Keratinocyte (primary cell): Measurements from ENCODE around the gene FGFR3. TPM values are rescaled to one million over a fixed set of nuclear protein-coding genes. Genes with fewer than 3 reads are reported as not detected.

Experiments used
- DNase-seq: peaks from one replicate; pipeline ENCODE4 v3.0.0-alpha.2; 2011; ENCODE audit warnings: low read depth, missing footprints, low spot score
- FAIRE-seq: peaks from 2 replicates; lab custom pipeline; 2011; peaks lifted over from hg19 to GRCh38; lab: Jason Lieb, UNC
- H2AFZ ChIP-seq: 2 replicates; pipeline ENCODE4 v1.6.0; 2012; ENCODE audit warnings: low read length, control low read depth, inconsistent platforms; ENCODE audit not compliant: control insufficient read depth
- H3K27ac ChIP-seq: 2 replicates; pipeline ENCODE4 v1.5.1; 2011; ENCODE audit warnings: low read length; ENCODE audit not compliant: control insufficient read depth, insufficient read depth
- H3K27me3 ChIP-seq: 3 replicates; pipeline ENCODE4 v1.6.0; 2011; ENCODE audit warnings: low read length; ENCODE audit not compliant: control insufficient read depth, insufficient read depth; ENCODE audit errors: extremely low read depth
- H3K36me3 ChIP-seq, 2 experiments: 2 replicates in 1 of 2; 3 replicates in 1 of 2; pipeline ENCODE4 v1.5.1; 2011; ENCODE audit warnings: low read length in 2 of 2, mild to moderate bottlenecking in 1 of 2; ENCODE audit not compliant: control insufficient read depth in 2 of 2, insufficient read depth in 2 of 2; ENCODE audit errors: extremely low read depth in 1 of 2
- H3K4me1 ChIP-seq: 3 replicates; pipeline ENCODE4 v1.5.1; 2011; ENCODE audit warnings: low read length; ENCODE audit not compliant: control insufficient read depth, insufficient read depth; ENCODE audit errors: extremely low read depth
- H3K4me2 ChIP-seq: 3 replicates; pipeline ENCODE4 v1.6.0; 2011; ENCODE audit warnings: low read depth, low read length; ENCODE audit not compliant: control insufficient read depth, insufficient read depth; ENCODE audit errors: extremely low read depth
- H3K4me3 ChIP-seq, 3 experiments: fragments of 200-600 bp in 1 of 3; sonication (generic) in 1 of 3; 2 replicates in 2 of 3; 3 replicates in 1 of 3; pipeline ENCODE4 v1.5.1; 2011 to 2016; ENCODE audit warnings: low read length in 3 of 3, mild to moderate bottlenecking in 3 of 3, control low read depth in 2 of 3, inconsistent platforms in 1 of 3, low read depth in 1 of 3, mixed read lengths in 1 of 3, mixed run types in 1 of 3, moderate library complexity in 1 of 3; ENCODE audit not compliant: control insufficient read depth in 2 of 3, insufficient read depth in 2 of 3; ENCODE audit errors: extremely low read depth in 1 of 3
- H3K79me2 ChIP-seq: 2 replicates; pipeline ENCODE4 v1.6.0; 2012; ENCODE audit warnings: low read length; ENCODE audit not compliant: control insufficient read depth, insufficient read depth
- H3K9ac ChIP-seq: 3 replicates; pipeline ENCODE4 v1.6.0; 2011; ENCODE audit warnings: low read length; ENCODE audit not compliant: control insufficient read depth, insufficient read depth; ENCODE audit errors: extremely low read depth
- H3K9me1 ChIP-seq: 3 replicates; pipeline ENCODE4 v1.6.0; 2011; ENCODE audit warnings: low read length; ENCODE audit not compliant: control insufficient read depth, insufficient read depth; ENCODE audit errors: extremely low read depth
- H3K9me3 ChIP-seq: 2 replicates; pipeline ENCODE4 v1.5.1; 2012; ENCODE audit warnings: low read depth, low read length; ENCODE audit not compliant: control insufficient read depth
- H4K20me1 ChIP-seq: 3 replicates; pipeline ENCODE4 v1.6.0; 2011; ENCODE audit warnings: low read length; ENCODE audit not compliant: control insufficient read depth, insufficient read depth; ENCODE audit errors: extremely low read depth
- EZH2 ChIP-seq: IDR thresholded peaks from one replicate; pipeline ENCODE4 v1.6.1; 2012; ENCODE audit warnings: inconsistent platforms, mild to moderate bottlenecking, low read length, moderate library complexity
- dilution Hi-C: fragments of 300-500 bp; cut with MboI; formaldehyde crosslinking; loops from one replicate; pipeline ENCODE4 v1.7.0; 2020; ENCODE audit warnings: low sequenced_read_pairs; ENCODE audit not compliant: extremely low pct_ligation_motif_present
- polyA plus RNA-seq, 5 experiments: library from polyadenylated mRNA; depleted of rRNA in 3 of 5; stranded (reverse) in 3 of 5; stranded (forward) in 1 of 5; unstranded in 1 of 5; fragments of >200 nt; gene quantifications; 1 replicate in 1 of 5; 2 replicates in 3 of 5; 3 replicates in 1 of 5; pipeline versions ENCODE4 v1.2.1 to v1.2.3, GENCODE V29; 2011 to 2012; ENCODE audit warnings: missing spikeins in 2 of 5, low read depth in 1 of 5, low replicate concordance in 1 of 5
- TF ChIP-seq, protein P1 (sequence below), 3 experiments: IDR thresholded peaks in 1 of 3; conservative IDR thresholded peaks in 1 of 3; optimal IDR thresholded peaks in 1 of 3; 2 replicates in 2 of 3; 3 replicates in 1 of 3; pipeline versions ENCODE3 to v1.5.1; 2011; ENCODE audit warnings: low read length in 3 of 3, mild to moderate bottlenecking in 3 of 3, moderate library complexity in 2 of 3, control low read depth in 1 of 3, inconsistent platforms in 1 of 3; ENCODE audit not compliant: insufficient read depth in 2 of 3; ENCODE audit errors: extremely low read depth in 1 of 3

FGFR3 gene
- polyA plus RNA-seq, 1 donor (not counting 4 experiments of a cell fraction or from before 2014, with no cell fraction given): 45.2 TPM

DNA sequence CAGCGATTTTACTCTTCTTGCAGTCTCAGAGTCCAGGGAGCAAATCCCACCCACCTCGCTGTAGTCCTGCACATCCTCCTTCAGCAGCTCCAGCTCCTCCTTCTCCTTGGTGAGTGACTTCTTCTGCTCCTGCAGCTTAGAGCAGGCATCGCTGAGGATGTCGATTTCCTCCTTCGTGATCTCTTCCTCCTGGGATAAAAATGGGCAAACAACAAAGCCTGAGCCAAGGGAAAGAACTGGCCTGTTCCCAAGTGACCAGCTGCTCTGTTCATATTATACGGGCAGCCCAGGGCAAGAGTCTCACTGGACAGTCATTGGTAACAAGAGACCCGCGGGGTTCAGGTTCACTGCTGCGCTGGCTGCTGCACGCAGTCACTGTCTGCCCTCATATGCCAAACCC, 26.2 kb downstream of the FGFR3 start:
- Histone ChIP-seq H3K4me1 (no peaks in the 10 kb centered on the region), H3K9me1 (no peaks in the 10 kb centered on the region), H3K27me3 (no peaks in the 10 kb centered on the region), H3K9ac (no peak overlapping the region), H3K4me2 (no peak overlapping the region), H3K27ac (no peak overlapping the region), H3K4me3 (no peak overlapping the region), H3K9me3 (no peaks in the 10 kb centered on the region), H2AFZ (no peak overlapping the region), H3K79me2 (no peaks in the 10 kb centered on the region), H4K20me1 (peaks cover under 1% of the 10 kb centered on the region), H3K36me3 (peaks cover 46% of the 10 kb centered on the region in 2 experiments)
- FAIRE-seq (no peak), DNase-seq (no peak)
- TF ChIP-seq, protein P1, sequence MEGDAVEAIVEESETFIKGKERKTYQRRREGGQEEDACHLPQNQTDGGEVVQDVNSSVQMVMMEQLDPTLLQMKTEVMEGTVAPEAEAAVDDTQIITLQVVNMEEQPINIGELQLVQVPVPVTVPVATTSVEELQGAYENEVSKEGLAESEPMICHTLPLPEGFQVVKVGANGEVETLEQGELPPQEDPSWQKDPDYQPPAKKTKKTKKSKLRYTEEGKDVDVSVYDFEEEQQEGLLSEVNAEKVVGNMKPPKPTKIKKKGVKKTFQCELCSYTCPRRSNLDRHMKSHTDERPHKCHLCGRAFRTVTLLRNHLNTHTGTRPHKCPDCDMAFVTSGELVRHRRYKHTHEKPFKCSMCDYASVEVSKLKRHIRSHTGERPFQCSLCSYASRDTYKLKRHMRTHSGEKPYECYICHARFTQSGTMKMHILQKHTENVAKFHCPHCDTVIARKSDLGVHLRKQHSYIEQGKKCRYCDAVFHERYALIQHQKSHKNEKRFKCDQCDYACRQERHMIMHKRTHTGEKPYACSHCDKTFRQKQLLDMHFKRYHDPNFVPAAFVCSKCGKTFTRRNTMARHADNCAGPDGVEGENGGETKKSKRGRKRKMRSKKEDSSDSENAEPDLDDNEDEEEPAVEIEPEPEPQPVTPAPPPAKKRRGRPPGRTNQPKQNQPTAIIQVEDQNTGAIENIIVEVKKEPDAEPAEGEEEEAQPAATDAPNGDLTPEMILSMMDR (optimal IDR thresholded peaks at IDR 0.05 in 1 of 3, IDR thresholded peaks at IDR 0.05 in 1 of 3, conservative IDR thresholded peaks at IDR 0.05 in 1 of 3; ENCODE audit: extremely low read depth in 1 of 3, insufficient read depth in 2 of 3, low read length in 3 of 3): no peak
- no peak for TF ChIP-seq EZH2
- dilution Hi-C loops: no loop called here

DNA sequence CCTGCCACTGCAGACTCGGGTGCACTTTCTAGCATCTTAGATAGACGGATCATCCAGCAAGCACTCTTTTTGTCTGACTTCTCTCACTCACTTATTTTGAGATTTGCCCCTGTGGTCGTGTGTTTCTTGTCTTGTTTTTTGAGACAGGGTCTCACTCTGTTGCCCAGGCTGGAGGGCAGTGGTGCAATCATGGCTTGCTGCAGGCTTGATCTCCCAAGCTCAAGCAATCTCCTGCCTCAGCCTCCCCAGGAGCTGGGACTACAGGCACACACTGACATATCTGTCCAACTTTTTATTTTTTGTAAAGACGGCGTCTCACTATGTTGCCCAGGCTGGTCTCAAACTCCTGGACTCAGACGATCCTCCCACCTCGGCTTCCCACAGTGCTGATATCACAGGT, 26.7 kb downstream of the FGFR3 start:
- DNase-seq (no peak), FAIRE-seq (no peak)
- H3K9me3 ChIP-seq: no peaks in the 10 kb centered on the region
- no peak overlapping the region for H3K27ac ChIP-seq
- no peaks in the 10 kb centered on the region for H3K27me3 ChIP-seq
- peaks cover 46 to 49% of the 10 kb centered on the region in 2 experiments for H3K36me3 ChIP-seq
- no peaks in the 10 kb centered on the region for H3K9me1 ChIP-seq
- TF ChIP-seq EZH2: no peak
- TF ChIP-seq, protein P1 (optimal IDR thresholded peaks at IDR 0.05 in 1 of 3, IDR thresholded peaks at IDR 0.05 in 1 of 3, conservative IDR thresholded peaks at IDR 0.05 in 1 of 3; ENCODE audit: extremely low read depth in 1 of 3, insufficient read depth in 2 of 3, low read length in 3 of 3): no peak
- no peak overlapping the region for H2AFZ ChIP-seq
- no peaks in the 10 kb centered on the region for H4K20me1 ChIP-seq
- H3K9ac ChIP-seq: no peak overlapping the region
- no peak overlapping the region for H3K4me2 ChIP-seq
- dilution Hi-C loops: no loop called here
- H3K79me2 ChIP-seq: no peaks in the 10 kb centered on the region
- H3K4me1 ChIP-seq: no peaks in the 10 kb centered on the region
- H3K4me3 ChIP-seq: no peak overlapping the region
